GM12891 (cell line): ENCODE measurements around the gene S100A8.

Experiments used
- PAX5 ChIP-seq: IDR thresholded peaks from 2 replicates; pipeline ENCODE4 v1.6.1; 2011; ENCODE audit warnings: low read length, moderate library complexity, mild to moderate bottlenecking; ENCODE audit not compliant: insufficient read depth, severe bottlenecking
- POLR2A ChIP-seq: IDR thresholded peaks from 2 replicates; pipeline ENCODE4 v1.6.1; 2011; ENCODE audit warnings: low read depth, low read length, control low read depth
- POLR2AphosphoS5 ChIP-seq: IDR thresholded peaks from 2 replicates; pipeline ENCODE4 v1.6.1; 2011; ENCODE audit warnings: low read depth, low read length, control low read depth

DNA sequence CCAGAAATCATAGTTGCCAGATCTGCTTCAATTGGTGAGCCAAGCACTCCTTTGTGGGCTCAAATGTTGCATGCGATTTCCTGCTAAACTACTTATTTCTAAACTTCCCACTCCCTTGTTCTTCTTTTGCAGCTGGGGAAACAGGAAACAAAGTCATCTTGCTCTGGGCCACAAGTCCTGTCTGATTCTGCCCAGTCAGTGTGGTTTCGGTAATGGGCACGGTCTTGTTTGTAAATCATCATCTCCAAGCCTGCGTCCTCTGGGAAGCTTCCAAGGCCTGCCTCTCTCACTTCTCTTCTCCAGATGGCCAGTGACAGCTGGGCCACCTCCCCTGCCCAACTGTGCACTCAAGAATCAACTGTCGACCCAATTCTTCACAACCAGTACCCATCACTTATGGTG lies 4.4 kb downstream of the S100A8 start:
- TF ChIP-seq POLR2A (no peak), PAX5 (no peak), POLR2AphosphoS5 (no peak)
